ENCODE measurements around the gene GNG4. TPM values are rescaled to one million over a fixed set of nuclear protein-coding genes. Genes with fewer than 3 reads are reported as not detected.

The GNG4 gene
- total RNA-seq, 1 donor from 2014 or later = 3.8 TPM

- no peak overlapping the region for H3K4me2 ChIP-seq (ENCODE audit: low read length)
- no peak for TF ChIP-seq EZH2 (IDR thresholded peaks at IDR 0.05; ENCODE audit: insufficient read depth, low read length)
- no peak for TF ChIP-seq CTCF (IDR thresholded peaks at IDR 0.05; ENCODE audit: insufficient read depth, low read depth, low read length)
- H4K20me1 ChIP-seq (ENCODE audit: insufficient read depth, low read length) = no peaks in the 10 kb centered on the region
- H3K36me3 ChIP-seq (ENCODE audit: insufficient read depth, low read length) = no peaks in the 10 kb centered on the region
- H3K27me3 ChIP-seq (ENCODE audit: insufficient read depth, low read length) = no peaks in the 10 kb centered on the region
- H3K27ac ChIP-seq (ENCODE audit: low read depth, low read length) = no peak overlapping the region
- H3K79me2 ChIP-seq (ENCODE audit: insufficient read depth, low read length) = no peaks in the 10 kb centered on the region
- H3K4me1 Mint-ChIP-seq (ENCODE audit: low read depth, unreplicated experiment) = peaks cover 2% of the 10 kb centered on the region
- H3K4me3 Mint-ChIP-seq (ENCODE audit: unreplicated experiment) = no peak overlapping the region
- no peaks in the 10 kb centered on the region for H3K9me3 Mint-ChIP-seq (ENCODE audit: unreplicated experiment)
- H3K9ac ChIP-seq (ENCODE audit: low read length) = no peak overlapping the region
- H3K27ac Mint-ChIP-seq (ENCODE audit: unreplicated experiment) = no peak overlapping the region
- no peak overlapping the region for H3K4me3 ChIP-seq (ENCODE audit: insufficient read depth, low read depth, low read length)
- no peaks in the 10 kb centered on the region for H3K4me1 ChIP-seq (ENCODE audit: insufficient read depth, low read length)
- peaks cover 10% of the 10 kb centered on the region for H3K27me3 Mint-ChIP-seq (ENCODE audit: low read depth, unreplicated experiment)
- H3K9me3 ChIP-seq (ENCODE audit: insufficient read depth, low read depth, low read length) = no peaks in the 10 kb centered on the region
- DNase-seq (ENCODE audit: low read depth) (no peak), FAIRE-seq (no peak)
- no peaks in the 10 kb centered on the region for H3K36me3 Mint-ChIP-seq (ENCODE audit: low read depth, unreplicated experiment)
- H2AFZ ChIP-seq (ENCODE audit: low read depth, low read length) = no peak overlapping the region
These were observed 36.8 kb downstream of the GNG4 start for GRCh38 chr1:235612761-235613160.

GRCh38 chr1:235610157-235610556, 39.4 kb downstream of the GNG4 start:
- Mint-ChIP-seq H3K4me3 (ENCODE audit: unreplicated experiment) (no peak overlapping the region), H3K4me1 (ENCODE audit: low read depth, unreplicated experiment) (peaks cover 2% of the 10 kb centered on the region)

More at GRCh38 chr1:235610157-235610556, 39.4 kb downstream of the GNG4 start:
- Histone ChIP-seq H3K36me3 (ENCODE audit: insufficient read depth, low read length) (no peaks in the 10 kb centered on the region), H4K20me1 (ENCODE audit: insufficient read depth, low read length) (no peaks in the 10 kb centered on the region), H3K4me3 (ENCODE audit: insufficient read depth, low read depth, low read length) (no peak overlapping the region), H2AFZ (ENCODE audit: low read depth, low read length) (no peak overlapping the region), H3K4me2 (ENCODE audit: low read length) (no peak overlapping the region), H3K27ac (ENCODE audit: low read depth, low read length) (no peak overlapping the region), H3K9me3 (ENCODE audit: insufficient read depth, low read depth, low read length) (no peaks in the 10 kb centered on the region), H3K27me3 (ENCODE audit: insufficient read depth, low read length) (no peaks in the 10 kb centered on the region), H3K9ac (ENCODE audit: low read length) (no peak overlapping the region), H3K79me2 (ENCODE audit: insufficient read depth, low read length) (no peaks in the 10 kb centered on the region), H3K4me1 (ENCODE audit: insufficient read depth, low read length) (no peaks in the 10 kb centered on the region)
- H3K9me3 Mint-ChIP-seq (ENCODE audit: unreplicated experiment) = no peaks in the 10 kb centered on the region
- FAIRE-seq (no peak), DNase-seq (ENCODE audit: low read depth) (no peak)
- peaks cover 8% of the 10 kb centered on the region for H3K27me3 Mint-ChIP-seq (ENCODE audit: low read depth, unreplicated experiment)
- peaks cover 3% of the 10 kb centered on the region for H3K36me3 Mint-ChIP-seq (ENCODE audit: low read depth, unreplicated experiment)
- TF ChIP-seq CTCF (IDR thresholded peaks at IDR 0.05; ENCODE audit: insufficient read depth, low read depth, low read length) (no peak), EZH2 (IDR thresholded peaks at IDR 0.05; ENCODE audit: insufficient read depth, low read length) (no peak)
- H3K27ac Mint-ChIP-seq (ENCODE audit: unreplicated experiment) = no peak overlapping the region

Data from astrocyte (in vitro differentiated cells and primary cell).